Measurements from ENCODE around the gene CNPY1. TPM values are rescaled to one million over a fixed set of nuclear protein-coding genes. Genes with fewer than 3 reads are reported as not detected.

Gene CNPY1
- total RNA-seq, 2 donors from 2014 or later, result not detected

DNA sequence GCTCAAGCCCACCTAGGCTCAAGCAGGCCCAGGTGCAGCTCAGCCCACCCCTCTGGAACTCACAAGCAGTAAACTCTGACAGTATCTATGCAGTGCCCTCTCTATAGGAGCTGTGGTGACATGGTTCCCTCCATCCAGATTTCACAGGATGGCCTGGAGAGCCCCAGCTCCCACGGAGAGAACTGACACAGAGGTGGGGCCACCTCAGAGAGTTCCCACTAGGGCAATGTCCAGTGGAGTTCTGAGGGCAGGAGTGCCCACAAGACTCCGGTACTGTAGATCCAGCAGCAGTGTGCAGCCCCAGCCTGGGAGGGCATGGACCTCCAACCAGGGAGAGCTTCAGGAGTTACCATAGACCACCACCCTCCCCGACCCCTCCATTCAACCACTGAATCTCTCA, 37.3 kb upstream of the CNPY1 start:
- Histone ChIP-seq H3K9me3 (no peaks in the 10 kb centered on the region), H3K4me1 (replicated peaks) (no peaks in the 10 kb centered on the region), H3K36me3 (no peaks in the 10 kb centered on the region), H3K4me3 (no peak overlapping the region), H3K27me3 (replicated peaks; ENCODE audit: insufficient read depth) (peaks cover 4% of the 10 kb centered on the region), H3K27ac (no peak overlapping the region)
- DNase-seq (ENCODE audit: low spot score), result no peak
- intact Hi-C loops (cut with DNase I), result no loop called here
- TF ChIP-seq, protein P1, sequence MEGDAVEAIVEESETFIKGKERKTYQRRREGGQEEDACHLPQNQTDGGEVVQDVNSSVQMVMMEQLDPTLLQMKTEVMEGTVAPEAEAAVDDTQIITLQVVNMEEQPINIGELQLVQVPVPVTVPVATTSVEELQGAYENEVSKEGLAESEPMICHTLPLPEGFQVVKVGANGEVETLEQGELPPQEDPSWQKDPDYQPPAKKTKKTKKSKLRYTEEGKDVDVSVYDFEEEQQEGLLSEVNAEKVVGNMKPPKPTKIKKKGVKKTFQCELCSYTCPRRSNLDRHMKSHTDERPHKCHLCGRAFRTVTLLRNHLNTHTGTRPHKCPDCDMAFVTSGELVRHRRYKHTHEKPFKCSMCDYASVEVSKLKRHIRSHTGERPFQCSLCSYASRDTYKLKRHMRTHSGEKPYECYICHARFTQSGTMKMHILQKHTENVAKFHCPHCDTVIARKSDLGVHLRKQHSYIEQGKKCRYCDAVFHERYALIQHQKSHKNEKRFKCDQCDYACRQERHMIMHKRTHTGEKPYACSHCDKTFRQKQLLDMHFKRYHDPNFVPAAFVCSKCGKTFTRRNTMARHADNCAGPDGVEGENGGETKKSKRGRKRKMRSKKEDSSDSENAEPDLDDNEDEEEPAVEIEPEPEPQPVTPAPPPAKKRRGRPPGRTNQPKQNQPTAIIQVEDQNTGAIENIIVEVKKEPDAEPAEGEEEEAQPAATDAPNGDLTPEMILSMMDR (IDR thresholded peaks at IDR 0.05), result no peak
- TF ChIP-seq POLR2AphosphoS5 (IDR thresholded peaks at IDR 0.05) (no peak), POLR2A (IDR thresholded peaks at IDR 0.05) (no peak)
- WGBS, result 87% methylated on average over 3 of the region's 3 CpGs

DNA sequence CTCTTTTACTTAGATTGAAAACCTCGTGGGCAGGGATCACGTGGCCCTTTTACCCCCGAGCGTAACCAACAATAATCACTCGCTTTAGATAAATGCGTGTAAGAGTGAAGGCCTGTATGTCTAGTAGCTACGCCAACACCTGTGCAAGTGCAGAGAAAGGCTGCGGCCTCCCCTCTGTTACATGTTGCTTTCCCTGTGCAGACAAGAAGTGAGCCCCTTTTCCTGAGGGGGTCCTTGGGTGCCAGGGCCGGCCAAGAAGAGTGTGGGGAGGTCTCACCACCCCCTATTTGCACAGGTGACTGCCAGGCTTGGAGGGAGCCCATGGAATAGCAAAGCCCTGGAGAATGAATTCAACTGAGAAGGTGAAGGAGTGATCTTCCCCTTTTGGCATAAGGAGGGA, 35.6 kb upstream of the CNPY1 start:
- Histone ChIP-seq H3K27ac (no peak overlapping the region), H3K9me3 (no peaks in the 10 kb centered on the region), H3K36me3 (no peaks in the 10 kb centered on the region), H3K27me3 (replicated peaks; ENCODE audit: insufficient read depth) (peaks cover 4% of the 10 kb centered on the region), H3K4me3 (no peak overlapping the region), H3K4me1 (replicated peaks) (no peaks in the 10 kb centered on the region)
- DNase-seq (ENCODE audit: low spot score), result no peak
- intact Hi-C loops (cut with DNase I), result no loop called here
- WGBS, result 83% methylated on average over 9 of the region's 9 CpGs
- TF ChIP-seq POLR2A (IDR thresholded peaks at IDR 0.05) (no peak), POLR2AphosphoS5 (IDR thresholded peaks at IDR 0.05) (no peak)
- TF ChIP-seq, protein P1 (IDR thresholded peaks at IDR 0.05), result no peak

DNA sequence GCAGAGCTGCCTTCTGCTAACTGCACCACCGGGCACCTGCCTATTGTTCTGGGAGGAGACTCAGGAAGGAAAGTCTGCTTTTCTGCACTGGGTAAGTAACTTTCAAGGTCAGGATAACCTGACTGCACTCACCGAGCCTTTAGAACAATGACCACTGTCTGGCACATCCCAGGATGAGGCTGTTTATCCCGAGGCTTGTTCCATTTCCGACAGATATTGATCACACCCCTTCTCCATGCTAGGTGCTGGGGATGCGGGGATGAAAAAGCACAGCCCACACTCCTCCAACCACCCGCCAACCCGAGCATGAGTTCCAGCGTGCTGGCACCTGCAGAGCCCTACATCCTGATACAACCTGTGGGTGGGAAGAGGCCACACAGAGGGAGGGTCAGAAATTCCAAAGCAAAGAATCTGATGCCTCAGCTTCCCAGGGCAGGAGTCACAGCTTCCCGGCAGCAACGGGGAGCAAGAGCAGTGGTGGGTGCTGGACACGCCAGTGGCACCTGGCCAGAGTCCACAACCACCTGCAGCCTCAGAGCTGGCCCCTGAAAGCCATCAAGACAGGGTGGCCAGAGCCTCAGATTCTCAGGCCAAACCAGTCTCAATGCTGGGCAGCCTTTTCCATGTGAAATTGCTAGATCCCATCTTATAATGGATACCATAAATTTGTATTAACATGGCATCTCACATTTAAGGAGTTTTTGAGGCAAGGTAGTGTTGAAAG, 34.9 kb upstream of the CNPY1 start:
- intact Hi-C loops (cut with DNase I), result no loop called here
- 59% methylated on average over 11 of the region's 11 CpGs for whole genome bisulfite sequencing
- no peak overlapping the region for H3K27ac ChIP-seq
- no peak for DNase-seq (ENCODE audit: low spot score)
- H3K4me1 ChIP-seq (replicated peaks), result no peaks in the 10 kb centered on the region
- H3K4me3 ChIP-seq, result no peak overlapping the region
- H3K9me3 ChIP-seq, result no peaks in the 10 kb centered on the region
- no peak for TF ChIP-seq POLR2AphosphoS5 (IDR thresholded peaks at IDR 0.05)
- TF ChIP-seq, protein P1 (IDR thresholded peaks at IDR 0.05), result no peak
- no peak for TF ChIP-seq POLR2A (IDR thresholded peaks at IDR 0.05)
- H3K27me3 ChIP-seq (replicated peaks; ENCODE audit: insufficient read depth), result peaks cover 4% of the 10 kb centered on the region
- no peaks in the 10 kb centered on the region for H3K36me3 ChIP-seq

DNA sequence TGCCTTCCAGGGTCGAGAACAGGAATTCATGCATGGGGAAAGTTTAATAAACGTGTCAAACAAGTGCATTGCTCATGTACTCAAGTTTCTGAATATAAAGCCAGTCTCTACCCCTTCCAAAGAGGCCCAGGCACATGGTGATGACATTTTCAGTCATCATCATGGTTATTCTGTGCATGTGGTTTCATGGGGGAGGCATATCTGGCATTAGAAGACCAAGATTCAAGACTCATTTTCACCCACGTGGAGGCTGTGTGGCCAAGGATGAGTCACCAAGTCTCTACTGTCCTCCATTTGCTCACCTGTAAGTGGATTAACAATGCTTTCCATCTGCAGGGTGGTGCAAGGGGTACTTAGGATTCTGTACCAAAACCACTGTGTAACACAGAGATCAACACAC, 34.0 kb upstream of the CNPY1 start:
- TF ChIP-seq POLR2A (IDR thresholded peaks at IDR 0.05), result no peak
- no peak for TF ChIP-seq POLR2AphosphoS5 (IDR thresholded peaks at IDR 0.05)
- TF ChIP-seq, protein P1 (IDR thresholded peaks at IDR 0.05), result no peak
- peaks cover 4% of the 10 kb centered on the region for H3K27me3 ChIP-seq (replicated peaks; ENCODE audit: insufficient read depth)
- no peak overlapping the region for H3K27ac ChIP-seq
- intact Hi-C loops (cut with DNase I), result no loop called here
- no peaks in the 10 kb centered on the region for H3K4me1 ChIP-seq (replicated peaks)
- H3K9me3 ChIP-seq, result no peaks in the 10 kb centered on the region
- no peaks in the 10 kb centered on the region for H3K36me3 ChIP-seq
- DNase-seq (ENCODE audit: low spot score), result no peak
- WGBS, result 68% methylated on average over 3 of the region's 3 CpGs
- H3K4me3 ChIP-seq, result no peak overlapping the region

DNA sequence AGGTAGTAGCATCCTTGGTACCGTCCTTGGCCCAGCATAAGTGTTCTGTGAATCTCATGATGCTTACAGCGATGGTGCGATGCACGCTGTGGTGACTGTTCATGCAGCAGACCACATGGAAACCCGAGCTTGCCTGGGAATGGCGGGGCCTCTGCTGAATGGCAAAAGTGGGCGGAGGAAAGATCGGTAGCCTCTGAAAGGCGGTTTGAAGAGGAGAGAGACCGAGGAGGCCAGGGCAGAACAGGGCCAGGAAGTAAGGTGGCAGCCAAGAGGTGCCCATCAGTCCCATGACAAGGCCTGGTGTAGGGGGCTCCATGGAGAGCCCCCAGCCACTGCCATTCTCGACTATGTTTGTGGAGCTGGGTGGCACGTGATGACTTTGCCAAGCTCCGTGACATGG, 33.2 kb upstream of the CNPY1 start:
- no peak overlapping the region for H3K27ac ChIP-seq
- peaks cover 4% of the 10 kb centered on the region for H3K27me3 ChIP-seq (replicated peaks; ENCODE audit: insufficient read depth)
- TF ChIP-seq POLR2AphosphoS5 (IDR thresholded peaks at IDR 0.05), result no peak
- TF ChIP-seq, protein P1 (IDR thresholded peaks at IDR 0.05), result no peak
- no peak for TF ChIP-seq POLR2A (IDR thresholded peaks at IDR 0.05)
- H3K36me3 ChIP-seq, result no peaks in the 10 kb centered on the region
- H3K9me3 ChIP-seq, result no peaks in the 10 kb centered on the region
- 85% methylated on average over 13 of the region's 13 CpGs for WGBS
- no peak overlapping the region for H3K4me3 ChIP-seq
- H3K4me1 ChIP-seq (replicated peaks), result no peaks in the 10 kb centered on the region
- no peak for DNase-seq (ENCODE audit: low spot score)
- intact Hi-C loops (cut with DNase I), result no loop called here
